Frontal cortex (tissue), 4 donors: ENCODE results near the gene SPRYD4. TPM values are rescaled to one million over a fixed set of nuclear protein-coding genes. Genes with fewer than 3 reads are reported as not detected.

Source experiments
- DNase-seq, 2 donors: peaks; one replicate each; pipeline ENCODE4 v3.0.0; 2012; ENCODE audit warnings: low spot score in 2 of 2
- FAIRE-seq: peaks from 2 replicates; lab custom pipeline; 2012; peaks lifted over from hg19 to GRCh38; lab: Jason Lieb, UNC
- total RNA-seq: library from RNA; depleted of rRNA; stranded (reverse); fragments of >200 nt; gene quantifications from one replicate; pipeline ENCODE4 v1.2.3, GENCODE V29; 2014
- donor health status: control.
- donor health status: control.
- donor health status: control.

The SPRYD4 gene
- total RNA-seq, 1 donor from 2014 or later: 1.2 TPM

DNA sequence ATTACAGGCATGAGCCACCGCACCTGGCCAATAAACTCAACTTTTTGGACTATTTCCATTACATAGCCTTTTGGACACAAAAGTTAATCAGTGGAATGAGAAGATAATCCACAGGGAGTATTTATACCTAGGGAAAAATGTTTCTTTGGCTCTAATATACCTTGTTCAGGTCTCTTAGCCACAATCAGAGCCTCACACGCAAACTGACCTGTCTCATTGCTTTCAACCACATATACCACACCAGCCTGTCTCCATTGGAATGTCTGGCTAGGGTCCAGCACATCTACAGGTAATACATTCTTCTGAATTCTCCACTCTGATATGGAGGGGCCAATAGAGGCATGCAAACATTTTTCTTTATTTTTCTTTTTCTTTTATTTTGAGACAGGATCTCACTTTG, 49.5 kb downstream of the SPRYD4 start:
- no peak for FAIRE-seq
- no peak for DNase-seq

DNA sequence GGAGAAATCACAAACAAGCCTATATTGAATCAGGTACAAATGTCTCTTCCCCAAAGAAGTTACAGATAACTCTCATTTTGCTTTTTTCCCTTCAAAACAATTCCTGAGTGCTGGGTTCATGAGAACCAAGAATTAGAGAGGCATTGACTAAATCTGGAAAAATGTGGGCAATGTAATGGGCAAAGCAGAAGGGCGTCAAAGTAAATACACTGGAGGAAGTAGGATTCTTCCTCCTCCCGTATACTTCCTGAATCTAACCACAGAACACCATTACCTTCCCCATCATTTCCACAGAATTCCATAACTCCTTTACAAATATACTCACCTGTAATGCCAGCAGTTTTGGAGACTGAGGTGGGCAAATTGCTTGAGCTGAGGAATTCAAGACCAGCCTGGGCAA, 50.2 kb downstream of the SPRYD4 start:
- DNase-seq: no peak
- FAIRE-seq: no peak

DNA sequence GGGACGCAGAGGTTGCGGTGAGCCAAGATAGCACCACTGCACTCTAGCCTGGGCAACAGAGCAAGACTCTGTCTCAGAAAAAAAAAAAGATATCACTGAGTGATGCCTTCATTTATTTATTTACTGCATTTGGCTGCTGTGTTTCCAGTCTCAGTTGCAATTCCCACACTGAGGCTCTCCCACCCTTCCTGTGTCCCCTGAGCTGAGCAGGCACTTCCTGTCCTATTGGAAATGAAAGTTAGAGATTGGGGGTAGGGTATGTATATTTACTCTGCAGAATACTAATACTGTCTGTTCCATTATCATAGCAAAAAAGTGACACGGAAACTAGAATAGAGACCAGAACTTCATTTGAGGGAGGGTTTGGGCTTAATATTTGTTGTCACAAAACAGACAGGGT, 51.7 kb downstream of the SPRYD4 start:
- no peak for DNase-seq
- no peak for FAIRE-seq

DNA sequence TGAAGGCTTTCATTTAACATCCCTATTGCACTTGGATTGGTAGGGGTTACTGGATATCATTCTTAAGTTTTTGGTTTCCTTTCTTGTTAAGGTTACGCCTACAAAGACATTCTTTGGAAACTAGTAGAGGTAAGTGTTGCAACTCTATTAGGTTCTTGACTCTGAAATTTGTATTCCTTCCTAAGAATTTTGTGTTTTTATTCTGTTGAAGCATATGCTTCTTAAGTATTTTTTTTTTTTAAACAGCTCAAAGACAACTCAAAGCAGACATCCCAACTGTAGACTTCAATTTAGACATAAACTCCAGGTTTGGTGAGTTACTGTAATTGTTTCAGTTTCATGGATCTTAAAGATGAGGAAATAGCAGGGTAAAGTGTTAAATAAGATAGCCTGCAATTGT, 52.1 kb downstream of the SPRYD4 start:
- DNase-seq (no peak), FAIRE-seq (no peak)

DNA sequence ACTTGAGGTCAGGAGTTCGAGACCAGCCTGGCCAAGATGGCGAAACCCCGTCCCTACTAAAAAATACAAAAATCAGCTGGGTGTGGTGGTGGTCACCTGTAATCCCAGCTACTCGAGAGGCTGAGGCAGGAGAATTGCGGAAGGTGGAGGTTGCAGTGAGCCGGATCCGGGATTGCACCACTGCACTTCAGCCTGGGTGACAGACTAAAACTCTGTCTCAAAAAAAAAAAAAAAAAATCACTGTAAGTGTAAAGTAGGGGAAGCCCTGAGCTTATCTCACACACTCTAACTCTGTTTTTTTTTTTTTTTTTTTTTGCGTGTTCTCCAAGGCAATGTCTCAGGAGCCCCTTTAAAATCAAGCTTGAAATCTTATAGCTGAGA, 52.8 kb downstream of the SPRYD4 start:
- FAIRE-seq (no peak), DNase-seq (no peak)

DNA sequence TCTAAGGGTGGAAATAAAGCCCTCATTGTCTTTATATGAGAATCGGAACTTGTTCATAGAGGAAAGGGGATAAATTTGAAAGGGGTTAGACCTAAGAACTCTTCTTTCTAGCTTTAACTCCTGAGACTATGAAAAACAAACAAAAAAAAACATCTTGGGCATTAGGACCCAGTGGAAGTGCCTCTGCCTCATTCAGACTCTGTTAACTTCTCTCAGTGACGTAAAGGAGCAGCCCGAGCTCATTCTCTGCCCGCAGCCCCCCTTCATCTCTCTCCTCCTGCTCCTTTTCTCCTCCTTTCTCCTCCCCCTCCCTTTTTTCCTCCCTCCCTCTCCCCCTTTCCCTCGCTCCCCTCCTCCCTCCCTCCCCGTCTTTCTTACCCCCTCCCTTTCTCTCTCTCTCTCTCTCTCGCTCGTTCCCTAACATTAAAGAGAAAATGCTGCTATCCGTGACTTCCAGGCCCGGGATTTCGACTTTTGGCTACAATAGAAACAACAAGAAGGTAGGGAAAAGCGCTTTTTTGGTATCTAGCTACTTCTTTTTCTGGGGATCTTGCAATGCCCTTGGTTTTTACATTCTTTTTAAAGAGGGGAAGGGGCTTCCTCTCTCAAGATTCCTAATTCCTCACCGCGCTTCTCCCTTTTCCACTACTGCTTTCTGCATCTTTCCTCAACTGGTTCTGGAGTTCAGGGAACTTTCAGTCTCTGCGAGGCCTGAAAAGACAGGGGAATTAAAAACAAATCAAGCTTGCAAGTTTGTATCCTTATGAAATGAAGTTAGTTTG, 53.4 kb downstream of the SPRYD4 start, which contains the start of gene RBMS2:
TSS of gene RBMS2 (plus strand) at position 231 of the 782 bp plus-strand sequence. CDS start at position 435, 204 bp downstream.
- DNase-seq (peak in 1 of 2 donors; percentile 59), FAIRE-seq (no peak)

DNA sequence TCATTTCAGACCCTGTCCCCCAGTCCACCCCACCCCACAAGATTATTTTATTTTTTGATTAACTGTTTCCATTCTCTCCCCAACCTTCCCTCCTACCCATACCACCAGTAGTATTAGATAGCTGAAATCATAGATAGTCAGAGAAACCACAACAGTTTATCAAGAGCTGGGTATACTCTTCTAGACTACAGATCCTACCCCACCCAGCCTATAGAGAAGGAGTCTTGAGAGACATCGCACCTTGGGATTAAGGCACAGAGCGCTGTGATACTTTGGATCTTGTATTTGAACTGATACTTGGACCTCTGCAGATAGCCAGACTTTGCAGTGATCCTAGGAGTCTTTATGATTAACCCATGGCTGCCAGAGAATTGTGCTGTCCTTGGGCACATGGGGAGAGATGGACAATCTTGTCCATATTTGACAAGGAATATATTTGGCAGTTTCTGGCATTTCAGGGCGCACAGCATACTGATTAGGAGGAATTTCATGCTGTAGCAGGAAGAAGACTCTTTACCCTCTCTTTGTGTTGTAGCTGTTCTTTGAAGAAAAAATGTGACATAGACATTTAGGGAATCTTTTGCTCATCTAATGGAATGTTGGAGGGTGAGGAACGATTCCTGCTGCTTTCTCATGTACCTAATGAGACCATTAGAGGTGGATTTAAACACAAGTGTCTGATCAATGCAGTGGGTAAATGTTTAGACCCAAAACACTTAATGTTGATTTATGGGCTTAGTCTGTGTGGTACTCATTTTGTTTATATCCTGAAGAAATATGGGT, 54.2 kb downstream of the SPRYD4 start:
- FAIRE-seq: no peak
- no peak for DNase-seq

DNA sequence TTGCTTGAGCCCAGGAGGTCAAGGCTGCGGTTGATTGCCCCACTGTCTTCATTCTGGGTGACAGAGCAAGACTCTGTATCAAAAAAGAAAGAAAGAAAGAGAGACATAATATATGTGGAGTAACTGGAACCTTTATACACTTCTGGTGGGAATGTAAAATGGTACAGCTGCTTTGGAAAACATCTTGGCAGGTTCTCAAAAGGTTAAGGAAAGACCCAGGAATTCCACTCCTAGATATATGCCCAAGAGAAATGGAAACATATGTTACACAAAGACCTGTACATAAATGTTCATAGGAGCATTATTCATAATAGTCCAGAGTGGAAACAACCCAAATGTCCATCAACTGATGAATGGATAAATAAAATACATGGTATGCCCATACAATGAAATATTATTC, 60.5 kb downstream of the SPRYD4 start:
- DNase-seq (no peak), FAIRE-seq (no peak)

Other genes with a start within 250 kb of the SPRYD4 start
- gene RNF41, start 246.7 kb upstream of the SPRYD4 start, total RNA-seq: 53.0 TPM
- 26.9 TPM for gene NABP2, start 244.2 kb upstream of the SPRYD4 start, total RNA-seq
- not detected for gene SLC39A5, start 238.5 kb upstream of the SPRYD4 start, total RNA-seq
- 10.2 TPM for gene ANKRD52, start 210.2 kb upstream of the SPRYD4 start, total RNA-seq
- 12.2 TPM for gene COQ10A, start 201.6 kb upstream of the SPRYD4 start, total RNA-seq
- 83.6 TPM for gene CS, start 168.2 kb upstream of the SPRYD4 start, total RNA-seq
- gene CNPY2, start 152.6 kb upstream of the SPRYD4 start, total RNA-seq: 42.8 TPM
- gene PAN2, start 134.6 kb upstream of the SPRYD4 start, total RNA-seq: 24.5 TPM
- gene IL23A, start 129.7 kb upstream of the SPRYD4 start, total RNA-seq: not detected
- 75.0 TPM for gene STAT2, start 108.5 kb upstream of the SPRYD4 start, total RNA-seq
- not detected for gene APOF, start 105.7 kb upstream of the SPRYD4 start, total RNA-seq
- gene TIMELESS, start 19.2 kb upstream of the SPRYD4 start, total RNA-seq: 2.9 TPM
- gene MIP, start 13.9 kb upstream of the SPRYD4 start, total RNA-seq: 0.41 TPM
- gene GLS2, start 19.6 kb downstream of the SPRYD4 start, total RNA-seq: 4.1 TPM
- 2.4 TPM for gene RBMS2, start 53.2 kb downstream of the SPRYD4 start, total RNA-seq
- gene BAZ2A, start 161.7 kb downstream of the SPRYD4 start, total RNA-seq: 13.5 TPM
- gene ATP5F1B, start 177.4 kb downstream of the SPRYD4 start, total RNA-seq: 464 TPM
- 78.7 TPM for gene PTGES3, start 219.7 kb downstream of the SPRYD4 start, total RNA-seq